ENCODE results near the gene LYSMD3.

Gene LYSMD3

GRCh38 chr5:90480699-90481098 lies 48.7 kb downstream of the LYSMD3 start:
- no peak for DNase-seq (ENCODE audit: low read depth in 2 of 2)

- no peak for DNase-seq (ENCODE audit: low read depth in 2 of 2)
These were observed 49.6 kb downstream of the LYSMD3 start for GRCh38 chr5:90479611-90480385.

GRCh38 chr5:90477621-90478215 lies 51.7 kb downstream of the LYSMD3 start:
- no peak for DNase-seq (ENCODE audit: low read depth in 2 of 2)

GRCh38 chr5:90477073-90477472 lies 52.3 kb downstream of the LYSMD3 start:
- no peak for DNase-seq (ENCODE audit: low read depth in 2 of 2)

GRCh38 chr5:90476391-90476790 lies 53.0 kb downstream of the LYSMD3 start:
- no peak for DNase-seq (ENCODE audit: low read depth in 2 of 2)

- DNase-seq (ENCODE audit: low read depth in 2 of 2): no peak
These were observed 53.9 kb downstream of the LYSMD3 start for GRCh38 chr5:90475436-90475980.

- DNase-seq (ENCODE audit: low read depth in 2 of 2): peak; percentile 89 to 90
These were observed 54.9 kb downstream of the LYSMD3 start, which contains the start of the genes MBLAC2 and POLR3G for GRCh38 chr5:90474235-90475107. MBLAC2 (minus strand) TSS chr5:90474771; CDS start chr5:90474292, 479 bp downstream. POLR3G (plus strand) TSS chr5:90474864; CDS start chr5:90485568, 10,704 bp downstream.

GRCh38 chr5:90473396-90474234 lies 55.8 kb downstream of the LYSMD3 start:
- peak in 1 of 2 donors; percentile 4 for DNase-seq (ENCODE audit: low read depth in 2 of 2)

- no peak for DNase-seq (ENCODE audit: low read depth in 2 of 2)
These were observed 56.5 kb downstream of the LYSMD3 start for GRCh38 chr5:90472783-90473395.
